ENCODE measurements around the gene RESP18.
"Not testable (repeated sequence)": the region's sequence is repeated elsewhere in the genome, so short reads cannot be mapped to it uniquely, and the experiment has no call there.

RESP18 gene

GRCh38 chr2:219294356-219295351 lies 37.9 kb downstream of the RESP18 start:
- Histone ChIP-seq H3K27ac (peak overlapping the region in 20 of 21 experiments; percentile 31 to 87 (median 76)), H3K4me3 (peak overlapping the region; percentile 11 to 41 (median 28))

GRCh38 chr2:219293736-219294231 lies 38.8 kb downstream of the RESP18 start:
- Histone ChIP-seq H3K27ac (no peak overlapping the region), H3K4me3 (no peak overlapping the region)

- H3K27ac ChIP-seq = no peak overlapping the region
- H3K4me3 ChIP-seq = no peak overlapping the region
Measured at GRCh38 chr2:219292616-219293015, 39.9 kb downstream of the RESP18 start.

DNA sequence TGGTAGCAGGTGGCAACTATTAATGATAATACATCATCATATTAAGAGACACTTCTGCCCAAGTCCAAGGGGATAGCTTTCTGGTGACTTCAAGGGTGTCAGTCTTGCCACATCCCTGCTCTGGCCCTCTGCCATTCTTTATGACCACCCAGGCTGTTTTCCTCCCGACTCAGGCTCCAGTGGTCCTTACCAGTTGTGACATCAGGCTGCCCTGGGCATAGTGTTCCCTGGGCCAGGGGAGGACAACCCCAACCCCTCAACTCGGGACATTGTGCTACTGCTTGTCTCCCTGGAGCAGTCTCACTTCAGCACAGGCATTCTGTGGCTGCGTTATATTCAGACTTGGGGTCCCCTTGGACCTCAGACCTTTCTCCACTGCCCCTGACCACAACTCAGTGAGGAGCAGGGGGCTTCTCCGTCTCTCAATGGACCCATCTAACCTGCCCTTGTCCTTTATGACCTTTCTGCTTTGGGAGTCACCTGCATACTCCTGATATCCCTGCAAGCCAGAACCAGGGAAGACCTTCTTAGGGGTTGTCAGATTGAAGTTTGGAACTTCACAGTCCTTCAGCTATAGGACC lies 40.5 kb downstream of the RESP18 start:
- Histone ChIP-seq H3K4me3 (no peak overlapping the region), H3K27ac (no peak overlapping the region)

DNA sequence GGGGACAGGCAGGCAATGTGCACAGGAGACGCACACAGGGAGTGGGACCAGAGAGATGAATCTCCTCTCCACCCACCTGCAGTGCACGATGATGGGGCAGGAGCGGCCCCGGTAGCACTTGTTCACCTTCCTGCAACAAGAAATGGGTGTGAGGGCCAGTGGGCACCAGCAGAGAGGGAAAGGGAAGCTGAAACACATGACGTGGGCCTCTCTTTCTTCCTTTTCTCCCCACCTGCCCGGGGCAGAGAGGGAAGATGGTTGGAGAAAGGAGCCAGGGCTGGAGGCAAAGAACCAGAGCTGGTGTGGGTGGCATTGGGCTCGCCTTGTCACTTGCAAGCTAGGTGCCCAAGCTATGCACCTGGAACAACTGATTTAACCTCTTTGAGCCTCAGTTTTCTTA lies 41.1 kb downstream of the RESP18 start:
- H3K27ac ChIP-seq = peak overlapping the region in 1 of 21 experiments; percentile 5

DNA sequence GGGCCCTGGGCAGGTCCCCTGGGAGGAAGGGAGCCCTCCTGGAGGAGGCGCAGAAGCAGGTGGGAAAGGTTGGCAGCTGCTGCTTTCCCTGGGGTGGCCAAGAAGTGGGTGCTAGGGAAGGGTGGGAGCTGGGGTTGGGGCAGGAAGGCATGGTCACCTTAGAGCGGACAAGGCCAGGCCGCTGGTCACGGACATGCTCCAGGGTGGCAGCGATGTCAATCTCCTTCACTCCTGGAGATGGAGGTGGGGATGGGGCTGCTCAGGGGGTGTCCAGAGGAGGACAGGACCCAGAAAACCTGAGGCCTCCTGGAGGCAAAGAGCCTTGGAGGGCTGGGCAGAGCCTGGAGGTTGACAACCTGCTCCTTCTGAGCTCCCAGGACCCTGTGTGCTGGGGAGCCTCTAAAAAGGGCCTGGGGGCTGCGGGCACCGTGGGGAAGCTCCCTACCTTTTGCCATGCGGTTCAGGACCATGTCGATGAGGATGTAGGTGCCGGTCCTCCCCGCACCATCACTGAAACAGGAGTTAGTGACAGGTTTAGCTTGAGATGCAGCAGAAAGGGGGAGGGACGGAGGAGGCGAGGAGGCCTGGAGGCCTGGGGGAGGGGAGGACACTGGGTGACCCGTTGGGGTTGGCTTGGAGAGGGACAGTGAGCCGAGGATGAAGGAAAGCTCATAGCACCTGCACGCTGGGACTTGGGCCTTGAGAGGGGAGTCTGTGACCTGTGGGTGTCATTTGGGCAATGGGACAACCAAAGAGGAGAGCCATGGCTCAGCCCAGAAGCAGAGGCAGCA lies 42.0 kb downstream of the RESP18 start:
- H3K4me3 ChIP-seq = no peak overlapping the region
- H3K27ac ChIP-seq = peak overlapping the region in 15 of 21 experiments; percentile 9 to 90 (median 63)

More for the DNA sequence above, 41.1 kb downstream of the RESP18 start:
- H3K4me3 ChIP-seq = no peak overlapping the region

GRCh38 chr2:219289537-219290361 lies 42.8 kb downstream of the RESP18 start:
- H3K4me3 ChIP-seq = no peak overlapping the region
- H3K27ac ChIP-seq = peak overlapping the region in 20 of 21 experiments; percentile 9 to 90 (median 48)

DNA sequence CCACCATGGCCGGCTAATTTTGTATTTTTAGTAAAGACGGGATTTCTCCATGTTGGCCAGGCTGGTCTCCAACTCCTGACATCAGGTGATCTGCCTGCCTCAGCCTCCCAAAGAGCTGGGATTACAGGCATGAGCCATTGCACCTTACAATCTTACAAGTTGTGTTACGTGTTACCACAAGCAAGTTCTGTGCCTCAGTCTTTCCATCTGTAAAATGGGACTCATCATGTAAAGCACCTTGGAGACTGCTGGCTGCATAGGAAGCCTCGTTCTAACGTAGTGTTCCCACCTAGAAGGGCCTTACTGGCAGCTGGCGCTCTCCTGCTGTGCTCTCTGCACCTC lies 43.4 kb downstream of the RESP18 start:
- Histone ChIP-seq H3K27ac (peak overlapping the region in 17 of 21 experiments; percentile 9 to 90 (median 49)), H3K4me3 (no peak overlapping the region)

GRCh38 chr2:219287580-219288265 lies 44.8 kb downstream of the RESP18 start:
- Histone ChIP-seq H3K27ac (peak overlapping the region in 17 of 21 experiments; percentile 14 to 90 (median 74)), H3K4me3 (no peak overlapping the region)

GRCh38 chr2:219287116-219287440 lies 45.5 kb downstream of the RESP18 start:
- not testable (repeated sequence) for H3K4me3 ChIP-seq
- peak overlapping the region in 18 of 21 experiments; percentile 21 to 90 (median 76) for H3K27ac ChIP-seq

DNA sequence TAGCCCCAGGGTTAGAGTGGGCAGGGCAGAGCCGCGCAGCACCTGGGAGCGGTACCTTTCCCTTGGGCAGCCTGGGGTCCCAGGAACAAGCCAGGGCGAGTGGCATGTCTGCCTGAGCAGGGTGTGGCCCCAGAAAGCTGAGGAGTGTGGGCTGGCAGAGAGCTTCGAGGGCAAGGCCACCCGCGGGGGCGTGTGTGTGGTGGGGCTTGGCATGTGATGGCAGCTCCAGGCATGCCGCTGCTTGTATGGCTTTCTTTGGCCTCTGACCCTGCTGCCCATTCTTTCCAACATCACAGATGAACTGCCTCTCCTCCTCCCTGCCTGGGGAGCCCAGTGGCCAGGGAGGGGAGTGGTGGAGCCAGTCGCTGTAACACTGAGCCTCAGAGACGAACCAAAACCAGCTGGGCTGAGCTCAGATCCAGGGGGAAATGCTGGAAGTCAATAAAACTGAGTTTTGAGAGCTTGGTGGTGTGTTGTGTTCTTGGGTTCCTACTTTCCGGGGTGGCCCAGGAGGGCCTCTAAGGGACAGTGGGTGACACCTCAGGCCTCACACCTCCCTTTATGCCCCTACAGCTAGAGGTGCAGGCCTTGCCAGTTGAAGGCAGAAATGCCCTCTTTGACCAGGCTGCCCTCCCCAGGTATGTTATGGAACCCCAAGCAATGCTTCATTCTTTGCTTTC lies 46.0 kb downstream of the RESP18 start:
- peak overlapping the region in 18 of 21 experiments; percentile 21 to 90 (median 76) for H3K27ac ChIP-seq
- no peak overlapping the region for H3K4me3 ChIP-seq

- Histone ChIP-seq H3K4me3 (no peak overlapping the region), H3K27ac (peak overlapping the region in 19 of 21 experiments; percentile 29 to 90 (median 75))
Measured at GRCh38 chr2:219285894-219286425, 46.6 kb downstream of the RESP18 start.

DNA sequence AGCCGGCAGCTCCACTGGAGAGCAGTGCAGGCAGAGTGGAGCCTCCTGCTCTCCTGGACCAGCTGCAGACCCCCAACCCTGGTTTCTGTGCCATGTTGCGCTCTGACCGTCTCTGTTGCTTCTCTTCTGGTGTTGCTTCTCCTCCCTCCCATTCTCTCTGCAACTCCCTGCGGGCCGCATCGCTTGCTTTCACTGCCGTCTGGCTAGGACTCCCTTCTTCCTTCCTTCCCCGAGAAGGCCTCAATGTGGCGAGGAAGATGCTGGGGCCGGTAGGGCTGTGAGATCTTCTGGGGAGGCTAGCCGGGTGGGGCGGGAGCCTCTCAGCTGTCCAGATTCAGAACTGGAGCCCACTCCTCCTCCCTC lies 47.2 kb downstream of the RESP18 start:
- Histone ChIP-seq H3K4me3 (no peak overlapping the region), H3K27ac (peak overlapping the region in 19 of 21 experiments; percentile 29 to 90 (median 75))

GRCh38 chr2:219284501-219285372 lies 47.8 kb downstream of the RESP18 start:
- peak overlapping the region in 17 of 21 experiments; percentile 6 to 90 (median 76) for H3K27ac ChIP-seq

DNA sequence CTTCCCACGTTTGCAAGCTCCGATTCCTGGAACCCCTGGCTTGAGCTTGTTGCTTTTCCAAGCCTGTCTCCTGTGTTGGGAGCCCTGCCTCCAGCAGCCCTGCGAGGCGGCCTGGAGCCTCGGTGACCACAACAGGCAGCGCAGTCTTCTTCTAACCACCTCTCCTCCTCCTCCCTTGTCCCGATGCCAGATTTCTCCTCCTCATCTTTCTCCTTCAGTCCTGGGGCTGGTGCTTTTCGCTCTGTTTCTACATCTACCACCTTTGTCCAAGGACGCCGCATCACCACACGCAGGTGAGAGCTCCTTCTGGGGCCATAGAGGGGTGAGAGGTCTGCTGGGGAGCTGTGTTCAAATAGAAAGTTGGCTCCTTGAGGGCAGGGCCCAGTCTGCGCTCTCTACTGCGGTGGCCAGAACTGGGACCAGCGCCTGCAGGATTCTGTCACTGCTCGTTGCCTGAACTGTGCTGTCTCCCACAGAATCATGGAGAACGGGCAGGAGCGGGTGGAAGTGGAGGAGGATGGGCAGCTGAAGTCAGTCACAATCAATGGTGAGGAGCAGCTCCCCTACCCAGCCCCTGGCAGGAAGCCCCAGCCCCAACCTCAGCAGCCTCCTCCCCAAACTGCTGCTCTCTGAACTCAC lies 49.5 kb downstream of the RESP18 start:
- Histone ChIP-seq H3K27ac (peak overlapping the region in 9 of 21 experiments; percentile 4 to 98 (median 52)), H3K4me3 (no peak overlapping the region)

More at GRCh38 chr2:219284501-219285372, 47.8 kb downstream of the RESP18 start:
- H3K4me3 ChIP-seq = no peak overlapping the region

DNA sequence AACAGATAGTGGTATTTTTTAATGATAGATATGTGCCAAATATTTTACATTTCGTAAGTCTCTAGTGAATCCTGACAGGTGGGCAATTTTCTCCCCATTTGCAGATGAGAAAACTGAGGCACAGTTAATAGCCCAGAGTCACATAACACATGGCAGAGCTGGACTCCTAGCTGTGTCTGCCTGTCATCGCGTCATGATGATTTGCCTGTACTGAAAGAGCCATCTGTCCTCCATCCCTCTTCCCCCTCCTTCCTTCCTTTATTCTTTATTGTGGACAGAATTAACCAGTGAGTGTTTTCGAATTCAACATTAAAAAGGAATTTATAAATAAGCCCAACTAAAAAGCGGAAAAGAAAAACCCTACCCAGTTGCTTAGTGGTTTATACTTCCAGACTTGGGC lies 50.2 kb downstream of the RESP18 start:
- H3K27ac ChIP-seq = peak overlapping the region in 7 of 21 experiments; percentile 41 to 98 (median 90)

More for the DNA sequence above, 50.2 kb downstream of the RESP18 start:
- H3K4me3 ChIP-seq = no peak overlapping the region

All from skin epidermis (tissue), 12 donors.